Transverse colon (tissue), 4 donors: Measurements from ENCODE around the gene COL24A1. TPM values are rescaled to one million over a fixed set of nuclear protein-coding genes. Genes with fewer than 3 reads are reported as not detected.

ENCODE experiments used
- DNase-seq: peaks from one replicate; pipeline ENCODE4 v3.0.0-alpha.2; 2019
- H3K27ac ChIP-seq, 4 donors: fragments of 200-600 bp; sonication (generic); 2 replicates each; pipeline ENCODE4 v1.5.1; 2016 to 2018; ENCODE audit warnings: inconsistent platforms in 4 of 4
- H3K27me3 ChIP-seq: fragments of 200-600 bp; sonication (generic); 2 replicates; pipeline ENCODE4 v1.5.1; 2017; ENCODE audit warnings: inconsistent platforms
- H3K36me3 ChIP-seq, 4 donors: fragments of 200-600 bp; sonication (generic); 2 replicates each; pipeline ENCODE4 v1.5.1; 2017 to 2019; ENCODE audit warnings: inconsistent platforms in 4 of 4
- H3K4me1 ChIP-seq, 4 donors: fragments of 200-600 bp; sonication (generic); 2 replicates each; pipeline ENCODE4 v1.5.1; 2017 to 2020; ENCODE audit warnings: inconsistent platforms in 4 of 4
- H3K4me3 ChIP-seq, 4 donors: fragments of 200-600 bp; sonication (generic); 1 replicate in 1 of 4; 2 replicates in 3 of 4; pipeline versions ENCODE4 v1.5.1 to v1.6.1; 2017 to 2019; ENCODE audit warnings: inconsistent platforms in 4 of 4
- H3K9me3 ChIP-seq, 2 donors: fragments of 200-600 bp; sonication (generic); 2 replicates each; pipeline ENCODE4 v1.5.1; 2017 to 2019; ENCODE audit warnings: inconsistent platforms in 2 of 2
- EP300 ChIP-seq: sonication (generic); formaldehyde crosslinking; IDR thresholded peaks from one replicate; pipeline ENCODE4 v1.6.1; 2017; ENCODE audit warnings: antibody characterized with exemption, low read depth
- POLR2A ChIP-seq: fragments of 450-650 bp; IDR thresholded peaks from one replicate; pipeline ENCODE4 v1.6.1; 2016; ENCODE audit warnings: antibody characterized with exemption, mild to moderate bottlenecking, moderate library complexity
- POLR2AphosphoS5 ChIP-seq, 3 donors: sonication (generic); formaldehyde crosslinking; IDR thresholded peaks; one replicate each; pipeline ENCODE4 v1.6.1; 2016; ENCODE audit warnings: antibody characterized with exemption in 3 of 3
- WGBS, 2 donors: methylation state at CpG; one replicate each; pipeline ENCODE4 v1.1.5; 2018; ENCODE audit warnings: low coverage in 1 of 2; 5-methylcytosine and 5-hydroxymethylcytosine counted together
- in situ Hi-C, 4 donors: fragments of 200-750 bp; cut with MboI; loops; one replicate each; pipeline versions ENCODE4 v1.15.0 to v1.15.1; 2017; ENCODE audit warnings: low sequenced_read_pairs in 3 of 4, low pct_ligation_motif_present in 1 of 4, low pct_unique_long_range_greater_than_20kb in 1 of 4
- intact Hi-C: fragments of 100-400 bp; cut with DNase I; formaldehyde crosslinking; loops from one replicate; pipeline ENCODE4 v1.15.1; 2023; ENCODE audit warnings: low total_unique reads
- total RNA-seq, 4 donors: library from RNA; depleted of rRNA; stranded (reverse); fragments of >200 nt; gene quantifications; one replicate each; pipeline ENCODE4 v1.1.0, GENCODE V29; 2016
- TF ChIP-seq, protein P1 (sequence below), 5 experiments: fragments of 200-600 bp in 3 of 5; fragments of 450-650 bp in 2 of 5; sonication (generic) in 3 of 5; IDR thresholded peaks; 1 replicate in 2 of 5; 2 replicates in 3 of 5; pipeline ENCODE4 v1.5.1; 2016 to 2017; ENCODE audit warnings: antibody characterized with exemption in 5 of 5, inconsistent platforms in 3 of 5, mild to moderate bottlenecking in 2 of 5, moderate library complexity in 1 of 5

Gene COL24A1
- total RNA-seq, 4 donors from 2014 or later = 0.68 to 1.2 (median 0.93) TPM

DNA sequence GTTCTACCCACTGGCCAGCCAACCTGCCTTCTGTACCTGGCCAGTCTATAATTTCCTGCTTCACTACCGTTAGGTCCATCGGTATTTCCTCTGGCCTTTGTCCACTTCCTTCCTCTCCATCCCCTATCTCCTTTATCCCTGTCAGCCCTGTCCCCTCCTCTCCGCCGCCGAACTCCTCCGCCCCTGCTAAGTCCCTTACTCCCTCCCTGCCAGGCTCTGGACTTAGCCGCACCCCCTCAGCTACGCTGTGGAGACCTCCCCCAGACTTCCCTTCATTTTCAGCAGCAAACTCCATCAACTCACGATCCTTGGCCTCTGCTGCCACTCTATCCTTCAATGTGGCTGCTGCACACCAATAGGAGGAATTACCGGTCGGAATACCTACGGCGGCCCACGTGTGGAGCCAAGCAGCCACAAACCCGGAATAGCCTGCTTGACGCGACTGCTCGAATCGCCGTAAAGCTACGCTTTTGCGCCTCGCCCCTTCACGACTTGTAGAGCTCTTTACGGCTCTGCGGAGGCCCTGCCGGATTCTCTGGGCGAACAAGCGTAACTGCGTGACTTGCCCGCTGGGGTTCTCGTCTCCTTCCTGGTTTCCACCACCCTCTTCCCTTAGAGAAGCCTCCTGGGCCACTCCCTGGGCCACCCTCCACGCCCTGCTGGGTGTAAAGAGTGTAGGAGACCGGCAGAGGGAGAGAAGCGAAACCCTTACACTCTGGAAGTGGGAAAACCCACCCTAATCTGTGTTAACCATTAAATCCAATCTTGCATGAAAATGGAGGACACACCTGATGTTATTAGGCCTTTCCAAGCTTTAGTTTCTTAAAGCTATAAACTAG is 448.4 kb downstream of the COL24A1 start, which contains the start of gene ZNHIT6:
ZNHIT6 (minus strand) TSS at position 444 of the 839 bp plus-strand sequence; CDS start at position 295, 149 bp downstream.
- intact Hi-C loops (no loop called here), in situ Hi-C loops (loop anchor here in 3 of 4 donors (10.0 kb wide), 1 partner anchor 403 kb away; no protein-coding TSS in a partner anchor)
- Histone ChIP-seq H3K36me3 (peaks cover 0 to 5% (median 0%) of the 10 kb centered on the region in 4 donors), H3K4me1 (peaks cover 3 to 21% (median 19%) of the 10 kb centered on the region in 4 donors), H3K27ac (peak within 1 kb of the TSS; percentile 89 to 91 (median 90)), H3K27me3 (no peaks in the 10 kb centered on the region), H3K9me3 (no peaks in the 10 kb centered on the region), H3K4me3 (peak within 1 kb of the TSS; percentile 52 to 82 (median 66))
- DNase-seq = peak; percentile 93
- TF ChIP-seq POLR2A = peak; percentile 62
- no peak for TF ChIP-seq EP300
- peak; percentile 75 to 80 (median 79) for TF ChIP-seq POLR2AphosphoS5 (IDR thresholded peaks at IDR 0.05)
- TF ChIP-seq, protein P1, sequence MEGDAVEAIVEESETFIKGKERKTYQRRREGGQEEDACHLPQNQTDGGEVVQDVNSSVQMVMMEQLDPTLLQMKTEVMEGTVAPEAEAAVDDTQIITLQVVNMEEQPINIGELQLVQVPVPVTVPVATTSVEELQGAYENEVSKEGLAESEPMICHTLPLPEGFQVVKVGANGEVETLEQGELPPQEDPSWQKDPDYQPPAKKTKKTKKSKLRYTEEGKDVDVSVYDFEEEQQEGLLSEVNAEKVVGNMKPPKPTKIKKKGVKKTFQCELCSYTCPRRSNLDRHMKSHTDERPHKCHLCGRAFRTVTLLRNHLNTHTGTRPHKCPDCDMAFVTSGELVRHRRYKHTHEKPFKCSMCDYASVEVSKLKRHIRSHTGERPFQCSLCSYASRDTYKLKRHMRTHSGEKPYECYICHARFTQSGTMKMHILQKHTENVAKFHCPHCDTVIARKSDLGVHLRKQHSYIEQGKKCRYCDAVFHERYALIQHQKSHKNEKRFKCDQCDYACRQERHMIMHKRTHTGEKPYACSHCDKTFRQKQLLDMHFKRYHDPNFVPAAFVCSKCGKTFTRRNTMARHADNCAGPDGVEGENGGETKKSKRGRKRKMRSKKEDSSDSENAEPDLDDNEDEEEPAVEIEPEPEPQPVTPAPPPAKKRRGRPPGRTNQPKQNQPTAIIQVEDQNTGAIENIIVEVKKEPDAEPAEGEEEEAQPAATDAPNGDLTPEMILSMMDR (IDR thresholded peaks at IDR 0.05) = peak; percentile 33 to 71 (median 43)
- WGBS, 2 donors = 0 to 1% methylated on average over 3 to 35 of the region's 35 CpGs

DNA sequence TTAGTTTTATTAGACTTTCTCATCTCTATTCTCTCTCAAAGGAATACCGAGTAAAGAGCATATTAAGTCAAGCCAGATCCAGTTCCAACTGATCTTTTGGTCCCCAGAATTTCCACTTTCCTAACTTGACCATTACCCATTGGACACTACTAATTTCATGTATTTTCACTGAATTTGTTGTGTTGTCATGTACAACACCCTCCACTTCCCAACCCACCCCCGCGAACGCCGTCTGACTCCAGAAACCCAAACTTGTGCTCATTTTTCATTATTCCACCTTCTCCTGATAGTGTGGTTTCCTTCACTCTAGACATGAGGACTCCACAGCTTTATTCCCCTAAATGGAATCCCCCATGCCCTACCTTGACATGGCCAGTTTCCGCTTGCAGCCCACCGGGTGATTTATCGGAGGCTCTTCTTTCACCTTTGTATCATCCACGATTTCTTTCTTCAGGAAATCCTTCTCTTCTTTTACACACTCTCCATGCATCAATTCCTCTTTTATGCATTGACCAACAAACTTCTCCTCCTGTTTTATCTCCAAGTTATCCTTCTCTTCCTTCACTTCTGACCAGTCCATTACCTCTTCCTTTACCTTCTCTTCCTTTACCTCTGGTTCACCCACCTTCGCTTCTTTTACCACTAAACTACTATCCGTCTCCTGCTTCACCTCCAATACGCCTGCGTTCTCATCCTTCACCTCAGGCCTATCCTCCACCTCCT is 449.1 kb downstream of the COL24A1 start:
- Histone ChIP-seq H3K9me3 (no peaks in the 10 kb centered on the region), H3K36me3 (peaks cover 0 to 5% (median 0%) of the 10 kb centered on the region in 4 donors), H3K27ac (peak overlapping the region; percentile 89 to 91 (median 90)), H3K4me1 (peaks cover 3 to 21% (median 19%) of the 10 kb centered on the region in 4 donors), H3K4me3 (peak overlapping the region; percentile 52 to 82 (median 66)), H3K27me3 (no peaks in the 10 kb centered on the region)
- in situ Hi-C loops = loop anchor here in 3 of 4 donors (10.0 kb wide), 1 partner anchor 403 kb away; no protein-coding TSS in a partner anchor
- intact Hi-C loops = no loop called here
- TF ChIP-seq POLR2AphosphoS5 (IDR thresholded peaks at IDR 0.05) (no peak), EP300 (no peak), POLR2A (no peak)
- TF ChIP-seq, protein P1 (IDR thresholded peaks at IDR 0.05) = no peak
- no peak for DNase-seq
- WGBS, 2 donors = 10 to 13% methylated on average over 13 of the region's 13 CpGs

DNA sequence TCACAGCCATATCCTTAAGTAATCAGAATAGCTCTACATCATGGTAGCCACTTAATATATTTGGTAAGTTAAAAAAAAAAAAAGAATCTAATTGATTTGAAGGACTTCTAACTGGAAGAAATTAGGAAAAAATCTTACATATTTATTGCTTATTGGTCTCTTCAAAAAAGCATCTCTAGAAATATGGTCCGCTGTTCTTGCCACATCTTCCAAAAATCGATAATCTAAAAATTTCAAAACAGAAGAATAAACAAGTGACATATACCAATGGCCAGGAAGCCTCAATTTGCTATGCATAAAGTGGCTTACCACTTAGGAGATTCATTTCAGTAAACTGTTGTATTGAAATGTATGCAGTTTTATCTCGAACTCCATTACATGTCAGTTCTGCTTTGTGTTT is 450.6 kb downstream of the COL24A1 start:
- intact Hi-C loops = no loop called here
- 89 to 92% methylated on average over 2 to 3 of the region's 3 CpGs for WGBS, 2 donors
- peaks cover 0 to 11% (median 4%) of the 10 kb centered on the region in 4 donors for H3K36me3 ChIP-seq
- H3K9me3 ChIP-seq = no peaks in the 10 kb centered on the region
- no peak overlapping the region for H3K4me3 ChIP-seq
- DNase-seq = no peak
- peaks cover 3 to 21% (median 19%) of the 10 kb centered on the region in 4 donors for H3K4me1 ChIP-seq
- in situ Hi-C loops = loop anchor here in 3 of 4 donors (10.0 kb wide), 1 partner anchor 401 kb away; no protein-coding TSS in a partner anchor
- TF ChIP-seq EP300 (no peak), POLR2AphosphoS5 (IDR thresholded peaks at IDR 0.05) (no peak), POLR2A (no peak)
- TF ChIP-seq, protein P1 (IDR thresholded peaks at IDR 0.05) = no peak
- H3K27ac ChIP-seq = no peak overlapping the region
- no peaks in the 10 kb centered on the region for H3K27me3 ChIP-seq

DNA sequence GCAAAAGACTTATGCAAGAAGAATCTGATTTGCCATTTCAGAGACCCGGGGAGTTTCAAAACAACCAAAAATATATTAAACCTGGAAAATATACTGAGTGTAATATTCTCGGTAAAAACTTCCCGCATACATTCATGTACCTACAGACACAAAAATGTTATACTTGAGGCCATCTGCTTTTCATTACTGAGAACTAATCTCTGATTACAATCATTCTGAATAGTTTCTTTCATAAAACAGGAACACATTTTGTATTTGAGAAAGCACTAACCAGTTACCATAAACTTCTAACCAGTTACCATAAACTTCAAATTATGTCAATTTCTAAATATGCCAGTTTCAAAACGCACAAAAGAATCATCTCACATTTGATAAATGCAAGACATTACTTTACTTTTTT is 456.1 kb downstream of the COL24A1 start:
- no peak for TF ChIP-seq POLR2AphosphoS5 (IDR thresholded peaks at IDR 0.05)
- TF ChIP-seq, protein P1 (IDR thresholded peaks at IDR 0.05) = no peak
- H3K9me3 ChIP-seq = no peaks in the 10 kb centered on the region
- in situ Hi-C loops (loop anchor here in 3 of 4 donors (10.0 kb wide), 1 partner anchor 396 kb away; no protein-coding TSS in a partner anchor), intact Hi-C loops (no loop called here)
- peaks cover 0 to 18% (median 8%) of the 10 kb centered on the region in 4 donors for H3K36me3 ChIP-seq
- no peaks in the 10 kb centered on the region for H3K27me3 ChIP-seq
- no peak overlapping the region for H3K27ac ChIP-seq
- H3K4me3 ChIP-seq = no peak overlapping the region
- H3K4me1 ChIP-seq = no peaks in the 10 kb centered on the region
- no peak for DNase-seq
- 90 to 94% methylated on average over 4 of the region's 4 CpGs for WGBS, 2 donors
